Neuronal stem cell (in vitro differentiated cells): ENCODE measurements around the gene PDPK1.

ENCODE experiments used
- DNase-seq: peaks from one replicate; pipeline ENCODE4 v3.0.0-alpha.2; 2013; ENCODE audit warnings: low spot score
- H2AFZ ChIP-seq: one replicate; pipeline ENCODE4 v1.6.1; 2013; ENCODE audit warnings: mild to moderate bottlenecking, low read length, inconsistent platforms
- H2AK5ac ChIP-seq: 2 replicates; pipeline ENCODE4 v1.6.1; 2013; ENCODE audit warnings: low read depth, mild to moderate bottlenecking, inconsistent platforms, low read length, moderate library complexity, mixed read lengths
- H2BK120ac ChIP-seq: 2 replicates; pipeline ENCODE4 v1.6.1; 2013; ENCODE audit warnings: low read depth, mild to moderate bottlenecking, inconsistent platforms, low read length, moderate library complexity, mixed read lengths
- H2BK12ac ChIP-seq: one replicate; pipeline ENCODE4 v1.6.1; 2013; ENCODE audit warnings: low read length, inconsistent platforms
- H2BK15ac ChIP-seq: 2 replicates; pipeline ENCODE4 v1.6.1; 2013; ENCODE audit warnings: mild to moderate bottlenecking, low read length, inconsistent platforms, mixed read lengths
- H2BK5ac ChIP-seq: one replicate; pipeline ENCODE4 v1.6.1; 2013; ENCODE audit warnings: inconsistent platforms, mild to moderate bottlenecking, low read length, moderate library complexity
- H3K14ac ChIP-seq: one replicate; pipeline ENCODE4 v1.6.1; 2013; ENCODE audit warnings: low read length, inconsistent platforms
- H3K18ac ChIP-seq: 2 replicates; pipeline ENCODE4 v1.6.1; 2013; ENCODE audit warnings: low read length, inconsistent platforms
- H3K23ac ChIP-seq: 2 replicates; pipeline ENCODE4 v1.6.1; 2013; ENCODE audit warnings: low read depth, mild to moderate bottlenecking, mixed read lengths, low read length, inconsistent platforms; ENCODE audit not compliant: poor library complexity
- H3K27ac ChIP-seq: replicated peaks from 3 replicates; pipeline ENCODE4 v1.5.1; 2013; ENCODE audit warnings: low read length, inconsistent platforms
- H3K27me3 ChIP-seq, 3 experiments: 2 replicates each; pipeline ENCODE4 v1.6.1; 2013; ENCODE audit warnings: low read length in 3 of 3, mild to moderate bottlenecking in 2 of 3, inconsistent platforms in 1 of 3, low read depth in 1 of 3, mixed read lengths in 1 of 3, moderate library complexity in 1 of 3; ENCODE audit not compliant: control insufficient read depth in 3 of 3, insufficient read depth in 3 of 3
- H3K36me3 ChIP-seq, 2 donors: replicated peaks in 1 of 2; 2 replicates each; pipeline ENCODE4 v1.6.1; 2013; ENCODE audit warnings: low read length in 2 of 2; ENCODE audit not compliant: control insufficient read depth in 2 of 2, insufficient read depth in 2 of 2
- H3K4ac ChIP-seq: 2 replicates; pipeline ENCODE4 v1.6.1; 2013; ENCODE audit warnings: inconsistent platforms, mild to moderate bottlenecking, low read length, moderate library complexity
- H3K4me1 ChIP-seq, 2 donors: 1 replicate in 1 of 2; 2 replicates in 1 of 2; pipeline ENCODE4 v1.6.1; 2013; ENCODE audit warnings: low read length in 2 of 2, low read depth in 1 of 2; ENCODE audit not compliant: control insufficient read depth in 2 of 2, insufficient read depth in 1 of 2
- H3K4me2 ChIP-seq: one replicate; pipeline ENCODE4 v1.6.1; 2013; ENCODE audit warnings: mild to moderate bottlenecking, low read length, inconsistent platforms; ENCODE audit not compliant: insufficient read depth, poor library complexity, severe bottlenecking
- H3K4me3 ChIP-seq, 2 donors: 2 replicates each; pipeline ENCODE4 v1.5.1; 2013; ENCODE audit warnings: low read length in 2 of 2, mild to moderate bottlenecking in 2 of 2, inconsistent platforms in 1 of 2, moderate library complexity in 1 of 2
- H3K79me1 ChIP-seq: one replicate; pipeline ENCODE4 v1.6.1; 2013; ENCODE audit warnings: low read depth, mild to moderate bottlenecking, inconsistent platforms, low read length, moderate library complexity
- H3K9ac ChIP-seq: one replicate; pipeline ENCODE4 v1.6.1; 2013; ENCODE audit warnings: mild to moderate bottlenecking, low read depth, low read length, inconsistent platforms; ENCODE audit not compliant: poor library complexity
- H3K9me3 ChIP-seq, 2 donors: replicated peaks in 1 of 2; 2 replicates each; pipeline versions ENCODE3 to v1.6.1; 2013; ENCODE audit warnings: low read length in 2 of 2, mild to moderate bottlenecking in 2 of 2, inconsistent platforms in 1 of 2, low read depth in 1 of 2, mixed read lengths in 1 of 2, moderate library complexity in 1 of 2; ENCODE audit not compliant: control insufficient read depth in 2 of 2, insufficient read depth in 1 of 2
- H4K8ac ChIP-seq: one replicate; pipeline ENCODE4 v1.6.1; 2013; ENCODE audit warnings: low read depth, mild to moderate bottlenecking, inconsistent platforms, low read length, moderate library complexity
- H4K91ac ChIP-seq: one replicate; pipeline ENCODE4 v1.6.1; 2013; ENCODE audit warnings: low read length, low read depth, mild to moderate bottlenecking, inconsistent platforms; ENCODE audit not compliant: poor library complexity
- WGBS, 2 donors: extraction: QIAGEN DNeasy Blood & Tissue Kit; methylation state at CpG; one replicate each; pipeline ENCODE4 v1.1.7; 2013; ENCODE audit warnings: missing lambda C conversion rate in 2 of 2, mixed read lengths in 1 of 2; ENCODE audit not compliant: insufficient read length in 2 of 2, insufficient replicate concordance in 1 of 2; ENCODE audit errors: extremely low coverage in 2 of 2; 5-methylcytosine and 5-hydroxymethylcytosine counted together

PDPK1 gene

DNA sequence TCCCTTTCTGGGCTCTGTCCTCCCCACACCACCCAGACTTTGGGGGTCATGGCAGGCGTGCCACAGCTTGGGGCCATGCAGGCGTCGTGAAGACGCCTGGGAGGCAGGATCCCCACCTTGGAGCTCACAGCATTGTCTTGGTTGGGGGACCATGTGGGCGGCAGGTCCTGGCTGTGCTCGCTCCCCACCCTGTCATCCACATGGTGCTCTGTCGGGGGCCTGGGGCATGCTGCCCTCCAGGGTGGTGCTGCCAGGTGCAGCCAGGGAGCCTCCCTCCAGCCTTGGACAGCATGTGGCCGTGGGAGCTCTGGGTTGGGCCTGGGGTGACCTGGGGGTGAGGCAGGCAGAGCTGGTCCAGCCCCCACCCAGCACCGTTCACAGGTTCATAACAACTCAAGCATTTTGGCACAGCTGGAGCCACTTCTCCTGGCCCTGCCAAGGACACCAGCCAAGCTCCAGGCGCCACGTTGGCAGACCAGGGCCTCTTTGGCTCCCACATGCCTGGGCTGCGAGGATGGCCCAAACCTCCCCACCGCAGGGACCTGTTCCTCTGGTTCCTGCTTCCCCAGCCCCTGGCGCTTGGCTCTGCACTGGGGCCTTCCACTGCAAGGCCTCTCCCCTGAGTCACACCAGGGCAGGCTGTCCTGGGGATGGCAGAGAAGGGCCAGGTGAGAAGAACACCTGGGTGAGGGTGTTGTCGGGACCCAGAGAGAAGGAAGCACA lies 39.1 kb upstream of the PDPK1 start:
- peak overlapping the region; percentile 31 for H3K23ac ChIP-seq
- peaks cover 20 to 37% of the 10 kb centered on the region in 2 donors for H3K36me3 ChIP-seq
- H3K9me3 ChIP-seq = peaks cover 0 to 4% of the 10 kb centered on the region in 2 donors
- peak overlapping the region; percentile 44 for H3K9ac ChIP-seq
- H3K4me1 ChIP-seq = peaks cover 9% of the 10 kb centered on the region in 2 donors
- H2AK5ac ChIP-seq = no peak overlapping the region
- no peak overlapping the region for H3K14ac ChIP-seq
- H3K27ac ChIP-seq = no peak overlapping the region
- DNase-seq = no peak
- no peak overlapping the region for H2BK5ac ChIP-seq
- H4K8ac ChIP-seq = no peak overlapping the region
- H2BK15ac ChIP-seq = no peak overlapping the region
- no peak overlapping the region for H2BK12ac ChIP-seq
- WGBS, 2 donors = no CpG with 5 or more reads among the region's 15 CpGs
- H3K4me3 ChIP-seq = no peak overlapping the region
- peaks cover 12% of the 10 kb centered on the region for H3K79me1 ChIP-seq
- H3K4ac ChIP-seq = no peak overlapping the region
- no peak overlapping the region for H4K91ac ChIP-seq
- H2AFZ ChIP-seq = no peak overlapping the region
- no peak overlapping the region for H3K18ac ChIP-seq
- no peaks in the 10 kb centered on the region for H3K27me3 ChIP-seq
- H3K4me2 ChIP-seq = no peak overlapping the region
- peak overlapping the region; percentile 87 for H2BK120ac ChIP-seq

GRCh38 chr16:2499454-2499853 lies 38.4 kb upstream of the PDPK1 start:
- no peak overlapping the region for H2AFZ ChIP-seq
- H2BK5ac ChIP-seq = no peak overlapping the region
- H3K14ac ChIP-seq = no peak overlapping the region
- no peak for DNase-seq
- H3K9ac ChIP-seq = no peak overlapping the region
- peaks cover 12% of the 10 kb centered on the region for H3K79me1 ChIP-seq
- no peak overlapping the region for H3K23ac ChIP-seq
- H2BK120ac ChIP-seq = no peak overlapping the region
- H2BK12ac ChIP-seq = no peak overlapping the region
- WGBS, 2 donors = no CpG with 5 or more reads among the region's 6 CpGs
- no peak overlapping the region for H3K4me3 ChIP-seq
- H2AK5ac ChIP-seq = no peak overlapping the region
- no peaks in the 10 kb centered on the region for H3K27me3 ChIP-seq
- H3K18ac ChIP-seq = no peak overlapping the region
- no peak overlapping the region for H3K4me2 ChIP-seq
- H4K8ac ChIP-seq = no peak overlapping the region
- H3K27ac ChIP-seq = no peak overlapping the region
- no peak overlapping the region for H2BK15ac ChIP-seq
- H3K4ac ChIP-seq = no peak overlapping the region
- no peak overlapping the region for H4K91ac ChIP-seq
- peaks cover 20 to 37% of the 10 kb centered on the region in 2 donors for H3K36me3 ChIP-seq
- peaks cover 0 to 4% of the 10 kb centered on the region in 2 donors for H3K9me3 ChIP-seq
- H3K4me1 ChIP-seq = peaks cover 9% of the 10 kb centered on the region in 2 donors

GRCh38 chr16:2499890-2500429 lies 37.9 kb upstream of the PDPK1 start:
- Histone ChIP-seq H3K27ac (no peak overlapping the region), H3K79me1 (peaks cover 12% of the 10 kb centered on the region), H3K18ac (no peak overlapping the region), H3K4ac (no peak overlapping the region), H2AFZ (no peak overlapping the region), H2BK5ac (peak overlapping the region; percentile 66), H3K36me3 (peaks cover 20 to 37% of the 10 kb centered on the region in 2 donors), H3K14ac (no peak overlapping the region), H4K91ac (no peak overlapping the region), H3K9me3 (peaks cover 0 to 4% of the 10 kb centered on the region in 2 donors), H2BK120ac (no peak overlapping the region), H3K9ac (no peak overlapping the region), H3K4me1 (peaks cover 9% of the 10 kb centered on the region in 2 donors), H2BK12ac (peak overlapping the region; percentile 22), H4K8ac (peak overlapping the region; percentile 43), H3K4me3 (no peak overlapping the region), H3K4me2 (no peak overlapping the region), H3K23ac (peak overlapping the region; percentile 89), H3K27me3 (no peaks in the 10 kb centered on the region), H2BK15ac (no peak overlapping the region), H2AK5ac (peak overlapping the region; percentile 100)
- WGBS, 2 donors = no CpG with 5 or more reads among the region's 29 CpGs
- no peak for DNase-seq

- no peak for DNase-seq
- no peak overlapping the region for H4K8ac ChIP-seq
- H4K91ac ChIP-seq = peak overlapping the region; percentile 59
- peak overlapping the region; percentile 87 for H3K14ac ChIP-seq
- no peak overlapping the region for H3K4ac ChIP-seq
- H3K9me3 ChIP-seq = peaks cover 0 to 4% of the 10 kb centered on the region in 2 donors
- H2AK5ac ChIP-seq = peak overlapping the region; percentile 100
- H3K4me1 ChIP-seq = peaks cover 9% of the 10 kb centered on the region in 2 donors
- H3K4me2 ChIP-seq = no peak overlapping the region
- peak overlapping the region; percentile 30 for H2BK12ac ChIP-seq
- H3K27ac ChIP-seq = no peak overlapping the region
- peak overlapping the region; percentile 66 for H2BK5ac ChIP-seq
- no CpG with 5 or more reads among the region's 20 CpGs for WGBS, 2 donors
- no peak overlapping the region for H3K4me3 ChIP-seq
- H3K9ac ChIP-seq = peak overlapping the region; percentile 72
- peak overlapping the region; percentile 93 for H2BK15ac ChIP-seq
- H3K36me3 ChIP-seq = peaks cover 20 to 37% of the 10 kb centered on the region in 2 donors
- H3K27me3 ChIP-seq = no peaks in the 10 kb centered on the region
- H2AFZ ChIP-seq = peak overlapping the region; percentile 98
- peak overlapping the region; percentile 52 for H2BK120ac ChIP-seq
- H3K79me1 ChIP-seq = peaks cover 12% of the 10 kb centered on the region
- peak overlapping the region; percentile 89 for H3K23ac ChIP-seq
- peak overlapping the region; percentile 70 for H3K18ac ChIP-seq
Observed at GRCh38 chr16:2500430-2500917, 37.3 kb upstream of the PDPK1 start.
